Activated naive CD4-positive, alpha-beta T cell treated with anti-CD3 and anti-CD28 coated beads, Interleukin-2, amount 50 U/mL, for 24 hours (primary cell): Measurements from ENCODE around the gene TMEM37.

Source experiments
- H3K27ac Mint-ChIP-seq: one replicate; pipeline ENCODE4 v1.8.0; 2021; ENCODE audit warnings: mild to moderate bottlenecking, mixed read lengths
- H3K27me3 Mint-ChIP-seq: one replicate; pipeline ENCODE4 v1.8.0; 2021; ENCODE audit warnings: mixed read lengths
- H3K36me3 Mint-ChIP-seq: one replicate; pipeline ENCODE4 v1.8.0; 2021; ENCODE audit warnings: mixed read lengths
- H3K4me1 Mint-ChIP-seq: one replicate; pipeline ENCODE4 v1.8.0; 2021; ENCODE audit warnings: mixed read lengths
- H3K4me3 Mint-ChIP-seq: one replicate; pipeline ENCODE4 v1.8.0; 2021; ENCODE audit warnings: mild to moderate bottlenecking, mixed read lengths
- H3K9me3 Mint-ChIP-seq: one replicate; pipeline ENCODE4 v1.8.0; 2021; ENCODE audit warnings: mixed read lengths

TMEM37 gene

GRCh38 chr2:119408221-119408619, 23.4 kb upstream of the TMEM37 start:
- no peak overlapping the region for H3K4me3 Mint-ChIP-seq
- no peaks in the 10 kb centered on the region for H3K9me3 Mint-ChIP-seq
- peaks cover 3% of the 10 kb centered on the region for H3K27me3 Mint-ChIP-seq
- no peak overlapping the region for H3K27ac Mint-ChIP-seq
- H3K4me1 Mint-ChIP-seq: no peaks in the 10 kb centered on the region
- H3K36me3 Mint-ChIP-seq: no peaks in the 10 kb centered on the region

- Mint-ChIP-seq H3K4me3 (no peak overlapping the region), H3K4me1 (no peaks in the 10 kb centered on the region), H3K9me3 (no peaks in the 10 kb centered on the region), H3K27ac (no peak overlapping the region), H3K36me3 (no peaks in the 10 kb centered on the region), H3K27me3 (peaks cover 6% of the 10 kb centered on the region)
These were observed 22.1 kb upstream of the TMEM37 start for GRCh38 chr2:119409506-119409905.

- peaks cover 8% of the 10 kb centered on the region for H3K27me3 Mint-ChIP-seq
- no peaks in the 10 kb centered on the region for H3K36me3 Mint-ChIP-seq
- no peak overlapping the region for H3K4me3 Mint-ChIP-seq
- no peaks in the 10 kb centered on the region for H3K4me1 Mint-ChIP-seq
- no peaks in the 10 kb centered on the region for H3K9me3 Mint-ChIP-seq
- no peak overlapping the region for H3K27ac Mint-ChIP-seq
These were observed 16.8 kb upstream of the TMEM37 start for GRCh38 chr2:119414894-119415293.

GRCh38 chr2:119415630-119416029, 16.0 kb upstream of the TMEM37 start:
- no peaks in the 10 kb centered on the region for H3K4me1 Mint-ChIP-seq
- H3K36me3 Mint-ChIP-seq: no peaks in the 10 kb centered on the region
- no peak overlapping the region for H3K27ac Mint-ChIP-seq
- H3K4me3 Mint-ChIP-seq: no peak overlapping the region
- no peaks in the 10 kb centered on the region for H3K9me3 Mint-ChIP-seq
- H3K27me3 Mint-ChIP-seq: peaks cover 8% of the 10 kb centered on the region

GRCh38 chr2:119416299-119416923, 15.2 kb upstream of the TMEM37 start:
- no peak overlapping the region for H3K27ac Mint-ChIP-seq
- peaks cover 7% of the 10 kb centered on the region for H3K27me3 Mint-ChIP-seq
- H3K4me3 Mint-ChIP-seq: no peak overlapping the region
- H3K9me3 Mint-ChIP-seq: no peaks in the 10 kb centered on the region
- H3K36me3 Mint-ChIP-seq: no peaks in the 10 kb centered on the region
- no peaks in the 10 kb centered on the region for H3K4me1 Mint-ChIP-seq

GRCh38 chr2:119417908-119418307, 13.7 kb upstream of the TMEM37 start:
- Mint-ChIP-seq H3K4me1 (no peaks in the 10 kb centered on the region), H3K36me3 (no peaks in the 10 kb centered on the region), H3K9me3 (no peaks in the 10 kb centered on the region), H3K27ac (no peak overlapping the region), H3K4me3 (no peak overlapping the region), H3K27me3 (peaks cover 10% of the 10 kb centered on the region)

GRCh38 chr2:119419065-119419464, 12.6 kb upstream of the TMEM37 start:
- no peak overlapping the region for H3K27ac Mint-ChIP-seq
- H3K4me1 Mint-ChIP-seq: no peaks in the 10 kb centered on the region
- no peaks in the 10 kb centered on the region for H3K36me3 Mint-ChIP-seq
- no peak overlapping the region for H3K4me3 Mint-ChIP-seq
- no peaks in the 10 kb centered on the region for H3K9me3 Mint-ChIP-seq
- peaks cover 10% of the 10 kb centered on the region for H3K27me3 Mint-ChIP-seq

- Mint-ChIP-seq H3K9me3 (no peaks in the 10 kb centered on the region), H3K27me3 (peaks cover 10% of the 10 kb centered on the region), H3K4me1 (no peaks in the 10 kb centered on the region), H3K36me3 (no peaks in the 10 kb centered on the region), H3K4me3 (no peak overlapping the region), H3K27ac (no peak overlapping the region)
These were observed 11.7 kb upstream of the TMEM37 start for GRCh38 chr2:119419803-119420508.

GRCh38 chr2:119421304-119421703, 10.3 kb upstream of the TMEM37 start:
- no peaks in the 10 kb centered on the region for H3K36me3 Mint-ChIP-seq
- no peak overlapping the region for H3K27ac Mint-ChIP-seq
- H3K4me1 Mint-ChIP-seq: no peaks in the 10 kb centered on the region
- H3K9me3 Mint-ChIP-seq: no peaks in the 10 kb centered on the region
- peaks cover 15% of the 10 kb centered on the region for H3K27me3 Mint-ChIP-seq
- no peak overlapping the region for H3K4me3 Mint-ChIP-seq

- H3K4me3 Mint-ChIP-seq: no peak overlapping the region
- no peaks in the 10 kb centered on the region for H3K4me1 Mint-ChIP-seq
- peaks cover 19% of the 10 kb centered on the region for H3K27me3 Mint-ChIP-seq
- no peak overlapping the region for H3K27ac Mint-ChIP-seq
- H3K9me3 Mint-ChIP-seq: no peaks in the 10 kb centered on the region
- no peaks in the 10 kb centered on the region for H3K36me3 Mint-ChIP-seq
These were observed 9.9 kb upstream of the TMEM37 start for GRCh38 chr2:119421741-119422140.

- Mint-ChIP-seq H3K9me3 (no peaks in the 10 kb centered on the region), H3K36me3 (no peaks in the 10 kb centered on the region), H3K4me3 (no peak overlapping the region), H3K27ac (no peak overlapping the region), H3K27me3 (peaks cover 25% of the 10 kb centered on the region), H3K4me1 (no peaks in the 10 kb centered on the region)
These were observed 9.1 kb upstream of the TMEM37 start for GRCh38 chr2:119422360-119423107.

- Mint-ChIP-seq H3K9me3 (no peaks in the 10 kb centered on the region), H3K4me1 (no peaks in the 10 kb centered on the region), H3K27me3 (peaks cover 29% of the 10 kb centered on the region), H3K4me3 (no peak overlapping the region), H3K36me3 (no peaks in the 10 kb centered on the region), H3K27ac (no peak overlapping the region)
These were observed 8.6 kb upstream of the TMEM37 start for GRCh38 chr2:119423108-119423444.

GRCh38 chr2:119423811-119424210, 7.8 kb upstream of the TMEM37 start:
- Mint-ChIP-seq H3K27ac (no peak overlapping the region), H3K36me3 (no peaks in the 10 kb centered on the region), H3K4me3 (no peak overlapping the region), H3K27me3 (peaks cover 35% of the 10 kb centered on the region), H3K9me3 (no peaks in the 10 kb centered on the region), H3K4me1 (no peaks in the 10 kb centered on the region)

- Mint-ChIP-seq H3K36me3 (no peaks in the 10 kb centered on the region), H3K4me3 (no peak overlapping the region), H3K27me3 (peaks cover 38% of the 10 kb centered on the region), H3K9me3 (no peaks in the 10 kb centered on the region), H3K4me1 (no peaks in the 10 kb centered on the region), H3K27ac (no peak overlapping the region)
These were observed 7.2 kb upstream of the TMEM37 start for GRCh38 chr2:119424284-119425118.

- Mint-ChIP-seq H3K36me3 (no peaks in the 10 kb centered on the region), H3K27ac (no peak overlapping the region), H3K4me3 (no peak overlapping the region), H3K27me3 (peaks cover 40% of the 10 kb centered on the region), H3K4me1 (no peaks in the 10 kb centered on the region), H3K9me3 (no peaks in the 10 kb centered on the region)
These were observed 6.6 kb upstream of the TMEM37 start for GRCh38 chr2:119425119-119425405.
